Fibroblast of mammary gland (primary cell): ENCODE results near the gene C1orf53.

Experiments
- DNase-seq: peaks from one replicate; pipeline ENCODE4 v3.0.0-alpha.2; 2010; ENCODE audit warnings: low read depth
- H3K4me3 ChIP-seq: 2 replicates; pipeline ENCODE4 v1.5.1; 2011; ENCODE audit warnings: low read depth, mild to moderate bottlenecking, low read length, moderate library complexity; ENCODE audit not compliant: control insufficient read depth
- TF ChIP-seq, protein P1 (sequence below): conservative IDR thresholded peaks from 2 replicates; pipeline ENCODE4 v1.5.1; 2011; ENCODE audit warnings: low read depth, low read length, inconsistent platforms; ENCODE audit not compliant: control insufficient read depth, insufficient read depth

Gene C1orf53

DNA sequence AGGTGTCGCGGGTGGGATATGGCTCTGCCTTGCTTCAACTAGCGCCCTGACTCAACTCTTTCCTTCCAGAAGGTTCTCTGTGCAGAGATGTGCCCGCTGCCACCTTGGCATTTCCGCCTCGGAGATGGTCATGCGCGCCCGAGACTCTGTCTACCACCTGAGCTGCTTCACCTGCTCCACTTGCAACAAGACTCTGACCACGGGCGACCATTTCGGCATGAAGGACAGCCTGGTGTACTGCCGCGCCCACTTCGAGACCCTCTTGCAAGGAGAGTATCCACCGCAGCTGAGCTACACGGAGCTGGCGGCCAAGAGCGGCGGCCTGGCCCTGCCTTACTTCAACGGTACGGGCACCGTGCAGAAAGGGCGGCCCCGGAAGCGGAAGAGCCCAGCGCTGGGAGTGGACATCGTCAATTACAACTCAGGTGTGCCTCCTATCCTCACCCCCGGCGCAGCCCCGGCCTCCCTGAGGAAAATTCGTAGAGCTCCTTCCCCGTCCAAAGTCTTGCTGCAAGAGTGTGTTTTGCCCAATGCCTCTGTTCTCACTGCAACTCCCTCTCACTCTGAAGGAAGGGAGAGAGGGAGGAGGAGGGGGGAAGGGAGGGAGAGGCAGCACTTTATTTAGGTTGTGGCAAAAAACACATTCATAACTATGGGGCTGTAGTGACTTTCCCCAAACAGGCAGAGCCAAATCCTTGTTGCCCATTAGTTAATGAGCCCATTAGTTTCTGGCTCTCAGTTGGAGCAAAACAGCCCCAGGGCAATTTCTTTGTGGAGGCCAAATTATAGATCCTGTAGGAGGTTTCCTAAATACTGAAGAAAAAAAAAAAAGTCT, 19.0 kb downstream of the C1orf53 start:
- TF ChIP-seq, protein P1, sequence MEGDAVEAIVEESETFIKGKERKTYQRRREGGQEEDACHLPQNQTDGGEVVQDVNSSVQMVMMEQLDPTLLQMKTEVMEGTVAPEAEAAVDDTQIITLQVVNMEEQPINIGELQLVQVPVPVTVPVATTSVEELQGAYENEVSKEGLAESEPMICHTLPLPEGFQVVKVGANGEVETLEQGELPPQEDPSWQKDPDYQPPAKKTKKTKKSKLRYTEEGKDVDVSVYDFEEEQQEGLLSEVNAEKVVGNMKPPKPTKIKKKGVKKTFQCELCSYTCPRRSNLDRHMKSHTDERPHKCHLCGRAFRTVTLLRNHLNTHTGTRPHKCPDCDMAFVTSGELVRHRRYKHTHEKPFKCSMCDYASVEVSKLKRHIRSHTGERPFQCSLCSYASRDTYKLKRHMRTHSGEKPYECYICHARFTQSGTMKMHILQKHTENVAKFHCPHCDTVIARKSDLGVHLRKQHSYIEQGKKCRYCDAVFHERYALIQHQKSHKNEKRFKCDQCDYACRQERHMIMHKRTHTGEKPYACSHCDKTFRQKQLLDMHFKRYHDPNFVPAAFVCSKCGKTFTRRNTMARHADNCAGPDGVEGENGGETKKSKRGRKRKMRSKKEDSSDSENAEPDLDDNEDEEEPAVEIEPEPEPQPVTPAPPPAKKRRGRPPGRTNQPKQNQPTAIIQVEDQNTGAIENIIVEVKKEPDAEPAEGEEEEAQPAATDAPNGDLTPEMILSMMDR, result no peak
- H3K4me3 ChIP-seq, result no peak overlapping the region
- DNase-seq, result no peak

DNA sequence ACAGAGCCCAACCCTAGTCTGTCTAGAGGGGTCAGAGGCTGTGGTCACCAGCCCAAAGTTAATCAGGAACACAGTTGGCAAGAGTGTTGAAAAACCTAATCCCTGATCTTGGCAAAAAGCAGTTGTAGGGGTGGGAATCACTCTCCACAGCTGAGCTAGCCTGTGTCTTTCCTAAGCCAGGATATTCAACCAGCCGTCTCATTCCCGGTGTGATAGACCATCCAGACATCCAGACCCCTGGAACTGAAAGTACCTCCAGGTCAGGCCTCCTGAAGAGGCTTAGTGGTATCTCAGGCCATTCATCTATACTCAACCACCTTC, 19.6 kb downstream of the C1orf53 start:
- no peak for DNase-seq
- TF ChIP-seq, protein P1, result no peak
- no peak overlapping the region for H3K4me3 ChIP-seq

DNA sequence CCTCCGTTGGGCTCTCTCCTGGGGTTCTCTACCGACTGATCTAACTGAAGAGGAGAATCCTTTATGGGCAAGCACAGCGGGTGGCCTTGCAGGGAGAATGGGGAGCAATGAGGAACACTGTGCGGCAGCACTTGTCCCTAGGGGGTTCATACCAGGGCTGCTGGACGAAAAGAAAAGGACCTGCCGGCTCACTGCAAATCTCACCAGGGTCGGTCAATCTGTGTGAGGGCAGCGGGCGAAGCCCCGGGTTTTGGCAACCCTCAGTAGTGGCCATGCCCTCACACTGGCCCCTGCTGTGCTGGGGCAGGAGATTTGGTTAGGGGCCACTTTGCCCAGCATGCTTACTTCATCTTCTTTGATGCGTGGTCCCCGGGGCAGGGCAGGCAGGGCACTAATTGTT, 20.6 kb downstream of the C1orf53 start:
- TF ChIP-seq, protein P1, result no peak
- DNase-seq, result no peak
- no peak overlapping the region for H3K4me3 ChIP-seq

DNA sequence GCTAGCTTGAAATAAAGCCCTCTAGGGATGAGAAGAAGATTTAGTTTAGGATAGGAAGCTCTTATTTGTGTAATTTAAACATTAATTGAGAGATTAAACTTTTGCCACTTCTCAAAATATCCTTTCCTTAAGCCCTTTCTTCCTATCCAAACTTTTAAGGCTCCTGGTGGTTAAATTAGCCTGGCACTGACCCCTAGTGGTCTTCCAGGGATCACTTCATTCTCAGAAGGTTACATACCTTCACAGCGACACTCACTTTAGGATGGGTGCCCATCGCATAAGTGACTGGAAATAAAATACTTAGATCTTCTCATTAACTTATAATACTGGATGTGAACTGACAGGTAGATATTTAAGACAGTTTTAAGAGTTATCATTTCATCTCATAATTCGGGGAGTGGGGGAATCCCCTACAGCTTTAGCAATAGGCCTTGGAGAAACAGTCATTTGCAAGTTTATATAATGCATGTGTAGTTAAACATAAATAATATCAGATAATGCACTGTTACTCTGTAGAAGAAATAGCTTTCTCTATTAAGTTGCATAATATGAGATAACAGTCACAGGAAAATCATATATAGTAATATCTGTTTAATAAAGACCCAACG, 22.2 kb downstream of the C1orf53 start:
- no peak overlapping the region for H3K4me3 ChIP-seq
- DNase-seq, result peak; percentile 66
- TF ChIP-seq, protein P1, result peak; percentile 77

DNA sequence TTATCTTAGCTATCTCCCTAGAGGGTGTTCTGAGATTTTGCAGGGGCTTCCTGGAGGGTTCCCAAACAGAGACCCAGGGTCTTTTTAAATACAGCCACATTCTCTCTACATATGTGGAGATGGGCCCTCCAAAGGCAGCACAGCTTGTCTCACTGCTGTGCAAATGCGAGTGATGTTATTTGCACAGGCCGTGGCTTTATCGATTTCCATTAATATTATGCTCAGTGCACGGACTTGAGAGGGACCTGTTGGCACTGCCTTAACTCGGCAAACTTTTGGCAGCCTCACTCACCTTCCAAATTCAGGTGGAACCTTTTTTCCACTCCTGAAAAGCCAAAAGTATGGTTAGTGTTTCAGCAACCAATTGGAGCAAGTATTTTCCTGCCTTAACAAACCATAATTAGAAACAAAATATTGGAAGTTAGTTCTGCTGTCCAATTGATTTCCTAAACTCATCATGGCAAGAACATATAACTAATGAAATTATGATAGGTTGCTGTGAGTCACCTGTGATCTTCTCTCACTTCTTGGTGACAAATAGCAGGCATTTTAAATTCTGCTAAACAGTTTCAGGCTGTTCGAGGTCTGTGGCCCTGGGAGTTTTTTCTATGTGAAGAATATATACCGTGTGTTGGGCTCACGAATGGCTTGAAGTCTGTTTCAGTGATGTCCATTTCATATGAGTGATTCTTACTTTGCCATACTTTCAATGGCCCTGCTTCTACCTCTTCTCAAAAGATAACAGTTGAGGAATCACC, 25.7 kb downstream of the C1orf53 start:
- no peak overlapping the region for H3K4me3 ChIP-seq
- DNase-seq, result no peak
- TF ChIP-seq, protein P1, result no peak

DNA sequence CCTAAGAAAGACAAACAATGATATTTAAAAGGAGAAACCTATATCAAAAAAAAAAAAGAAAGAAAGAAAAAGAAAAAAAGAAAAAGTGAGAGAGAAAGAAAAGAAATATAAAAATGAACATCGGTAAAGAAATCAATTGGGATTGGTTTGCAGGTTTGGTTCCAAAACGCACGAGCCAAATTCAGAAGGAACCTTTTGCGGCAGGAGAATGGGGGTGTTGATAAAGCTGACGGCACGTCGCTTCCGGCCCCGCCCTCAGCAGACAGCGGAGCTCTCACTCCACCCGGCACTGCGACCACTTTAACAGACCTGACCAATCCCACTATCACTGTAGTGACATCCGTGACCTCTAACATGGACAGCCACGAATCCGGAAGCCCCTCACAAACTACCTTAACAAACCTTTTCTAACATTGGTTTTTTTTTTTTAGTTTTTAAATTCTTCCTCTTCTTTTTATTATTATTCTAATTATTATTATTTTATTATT, 26.5 kb downstream of the C1orf53 start:
- TF ChIP-seq, protein P1, result no peak
- DNase-seq, result no peak
- H3K4me3 ChIP-seq, result no peak overlapping the region
